Rectal smooth muscle tissue (tissue), 1 donor: ENCODE results near the gene ROPN1B.
"Not testable (repeated sequence)": the region's sequence is repeated elsewhere in the genome, so short reads cannot be mapped to it uniquely, and the experiment has no call there.

Experiments used
- H3K27ac ChIP-seq: one replicate; pipeline ENCODE4 v1.7.0; 2013; ENCODE audit warnings: low read depth, low read length, inconsistent platforms
- H3K27me3 ChIP-seq: one replicate; pipeline ENCODE4 v1.7.0; 2013; ENCODE audit warnings: low read length; ENCODE audit not compliant: control insufficient read depth, insufficient read depth
- H3K36me3 ChIP-seq: one replicate; pipeline ENCODE4 v1.7.0; 2013; ENCODE audit warnings: low read length; ENCODE audit not compliant: control insufficient read depth, insufficient read depth
- H3K4me1 ChIP-seq: one replicate; pipeline ENCODE4 v1.7.0; 2013; ENCODE audit warnings: low read length; ENCODE audit not compliant: control insufficient read depth, insufficient read depth
- H3K4me3 ChIP-seq: one replicate; pipeline ENCODE4 v1.7.0; 2013; ENCODE audit warnings: low read length
- H3K9ac ChIP-seq: one replicate; pipeline ENCODE4 v1.7.0; 2013; ENCODE audit warnings: low read length

The ROPN1B gene

DNA sequence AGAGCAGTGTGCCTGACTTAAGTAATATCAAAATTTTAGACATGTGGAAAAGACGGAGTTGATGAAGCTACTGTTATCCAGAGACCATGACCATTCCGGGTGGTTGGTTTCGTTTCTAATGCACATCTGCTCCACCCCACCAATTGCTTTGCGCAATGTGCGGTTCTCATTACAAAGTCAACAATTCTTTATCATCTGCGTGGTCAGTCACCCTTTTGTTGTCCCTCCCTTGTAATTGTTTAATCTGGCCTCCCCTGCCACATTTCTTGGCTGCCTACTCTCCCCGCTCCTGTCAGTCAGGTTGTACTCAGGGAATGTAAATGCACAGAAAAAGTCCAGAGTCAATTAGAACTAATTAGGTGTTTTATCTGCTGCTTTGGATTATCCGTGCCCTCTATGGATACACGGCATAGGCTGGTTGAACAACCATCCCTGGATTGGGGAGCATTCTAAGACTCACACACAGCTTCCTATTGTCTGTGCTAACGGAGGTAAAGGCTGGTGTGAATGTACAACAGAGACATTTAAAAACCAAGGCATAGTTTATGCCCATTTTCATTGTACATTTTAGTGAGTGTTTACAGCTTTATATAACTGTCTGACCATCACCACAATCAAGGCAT, 33.6 kb upstream of the ROPN1B start:
- H3K9ac ChIP-seq, H3K27me3 ChIP-seq, H3K4me1 ChIP-seq, H3K4me3 ChIP-seq, H3K27ac ChIP-seq, H3K36me3 ChIP-seq: not testable (repeated sequence)

DNA sequence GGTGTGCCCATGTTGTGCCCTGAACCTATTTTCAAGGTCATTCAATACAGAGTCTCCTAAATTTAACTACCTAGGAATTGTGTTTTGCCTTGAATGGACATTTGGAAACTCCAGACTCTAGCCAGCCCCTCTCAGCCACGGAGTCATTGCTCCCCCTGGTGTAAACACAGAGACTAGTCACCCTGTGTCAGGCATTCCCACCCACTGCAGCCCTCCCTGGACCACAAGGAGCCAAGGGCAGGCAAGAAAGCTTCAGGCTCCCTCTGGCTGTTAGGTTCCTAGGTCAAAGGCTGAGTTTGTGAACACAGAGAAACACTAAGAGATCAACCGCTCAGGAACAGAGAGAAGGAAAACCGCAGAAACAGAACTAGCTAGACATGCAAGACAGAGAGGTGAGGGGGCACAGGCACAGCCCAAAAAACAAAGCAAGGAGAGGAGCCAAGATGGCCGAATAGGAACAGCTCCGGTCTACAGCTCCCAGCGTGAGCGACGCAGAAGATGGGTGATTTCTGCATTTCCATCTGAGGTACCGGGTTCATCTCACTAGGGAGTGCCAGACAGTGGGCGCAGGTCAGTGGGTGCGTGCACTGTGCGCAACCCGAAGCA, 32.7 kb upstream of the ROPN1B start:
- not testable (repeated sequence) for H3K27me3 ChIP-seq, H3K27ac ChIP-seq, H3K36me3 ChIP-seq, H3K4me1 ChIP-seq, H3K9ac ChIP-seq, H3K4me3 ChIP-seq

DNA sequence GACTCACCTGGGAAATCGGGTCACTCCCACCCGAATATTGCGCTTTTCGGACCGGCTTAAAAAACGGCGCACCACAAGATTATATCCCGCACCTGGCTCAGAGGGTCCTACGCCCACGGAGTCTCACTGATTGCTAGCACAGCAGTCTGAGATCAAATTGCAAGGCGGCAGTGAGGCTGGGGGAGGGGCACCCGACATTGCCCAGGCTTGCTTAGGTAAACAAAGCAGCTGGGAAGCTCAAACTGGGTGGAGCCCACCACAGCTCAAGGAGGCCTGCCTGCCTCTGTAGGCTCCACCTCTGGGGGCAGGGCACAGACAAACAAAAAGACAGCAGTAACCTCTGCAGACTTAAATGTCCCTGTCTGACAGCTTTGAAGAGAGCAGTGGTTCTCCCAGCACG, 32.1 kb upstream of the ROPN1B start:
- not testable (repeated sequence) for H3K4me3 ChIP-seq, H3K9ac ChIP-seq, H3K27ac ChIP-seq, H3K36me3 ChIP-seq, H3K27me3 ChIP-seq, H3K4me1 ChIP-seq

DNA sequence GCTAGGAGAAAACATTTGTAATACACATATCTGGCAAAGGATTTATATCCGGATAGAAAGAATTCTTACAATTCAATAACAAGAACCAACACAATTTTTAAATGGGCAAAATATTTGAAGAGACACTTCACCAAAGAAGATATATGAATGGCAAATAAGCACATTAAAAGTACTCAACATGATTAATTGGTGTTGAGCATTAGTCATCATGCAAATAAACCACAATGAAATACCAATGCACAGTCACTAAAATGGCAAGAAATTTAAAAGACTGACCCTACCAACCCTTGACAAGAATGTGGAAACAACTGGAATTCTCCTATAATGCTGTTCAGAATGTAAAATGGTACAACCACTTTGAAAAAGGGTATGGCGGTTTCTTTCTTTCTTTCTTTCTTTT, 21.2 kb upstream of the ROPN1B start:
- not testable (repeated sequence) for H3K4me1 ChIP-seq, H3K4me3 ChIP-seq, H3K27ac ChIP-seq, H3K27me3 ChIP-seq, H3K9ac ChIP-seq, H3K36me3 ChIP-seq

DNA sequence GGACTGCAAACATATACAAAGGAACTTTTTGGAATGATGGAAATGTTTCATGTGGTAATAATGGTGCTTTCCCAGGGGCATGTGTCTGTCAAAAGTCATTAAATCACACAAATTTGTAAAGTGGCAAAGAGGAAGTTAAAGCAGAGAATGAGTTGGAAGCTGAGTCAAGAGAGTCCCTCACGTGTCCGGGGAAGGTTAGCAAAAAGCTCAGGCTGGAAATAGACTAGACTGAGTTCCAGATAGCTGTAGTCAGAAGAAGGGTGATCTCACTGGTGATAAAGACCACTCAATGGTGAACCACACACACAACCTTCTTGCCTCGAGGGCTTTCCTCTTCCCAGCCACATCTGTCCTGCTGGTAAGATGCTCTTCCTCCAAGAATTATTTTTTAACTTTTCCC, 20.1 kb upstream of the ROPN1B start:
- not testable (repeated sequence) for H3K4me1 ChIP-seq, H3K27ac ChIP-seq, H3K9ac ChIP-seq, H3K36me3 ChIP-seq, H3K4me3 ChIP-seq, H3K27me3 ChIP-seq

DNA sequence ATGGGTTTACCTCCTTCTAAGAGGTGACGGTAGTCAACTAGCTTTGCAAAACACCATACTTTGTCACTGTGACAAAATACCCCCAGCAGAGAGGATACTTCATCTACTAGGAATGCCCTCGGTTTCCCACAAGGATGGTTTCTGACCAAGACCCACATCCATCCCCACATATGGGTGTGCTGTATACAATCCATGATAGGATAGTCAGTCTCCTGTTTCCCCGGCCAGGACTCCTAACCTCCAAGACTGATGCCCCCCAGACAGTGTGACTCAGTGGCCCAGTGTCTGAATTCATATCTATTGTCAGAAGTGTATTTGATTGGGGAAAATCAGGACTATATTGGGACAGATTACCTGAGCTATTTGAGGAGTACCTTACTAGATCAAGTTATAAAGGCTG, 17.8 kb upstream of the ROPN1B start:
- not testable (repeated sequence) for H3K27ac ChIP-seq, H3K4me3 ChIP-seq, H3K36me3 ChIP-seq, H3K27me3 ChIP-seq, H3K9ac ChIP-seq, H3K4me1 ChIP-seq

DNA sequence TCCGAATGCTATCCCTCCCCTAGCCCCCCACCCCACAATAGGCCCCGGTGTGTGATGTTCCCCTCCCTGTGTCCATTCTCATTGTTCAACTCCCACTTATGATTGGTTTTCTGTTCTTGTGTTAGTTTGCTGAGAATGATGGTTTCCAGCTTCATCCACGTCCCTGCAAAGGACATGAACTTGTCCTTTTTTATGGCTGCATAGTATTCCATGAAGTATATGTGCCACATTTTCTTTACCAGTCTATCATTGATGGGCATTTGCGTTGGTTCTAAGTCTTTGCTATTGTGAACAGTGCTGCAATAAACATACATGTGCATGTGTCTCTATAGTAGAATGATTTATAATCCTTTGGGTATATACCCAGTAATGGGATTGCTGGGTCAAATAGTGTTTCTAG, 12.0 kb upstream of the ROPN1B start:
- not testable (repeated sequence) for H3K27ac ChIP-seq, H3K4me1 ChIP-seq, H3K27me3 ChIP-seq, H3K36me3 ChIP-seq, H3K9ac ChIP-seq, H3K4me3 ChIP-seq

DNA sequence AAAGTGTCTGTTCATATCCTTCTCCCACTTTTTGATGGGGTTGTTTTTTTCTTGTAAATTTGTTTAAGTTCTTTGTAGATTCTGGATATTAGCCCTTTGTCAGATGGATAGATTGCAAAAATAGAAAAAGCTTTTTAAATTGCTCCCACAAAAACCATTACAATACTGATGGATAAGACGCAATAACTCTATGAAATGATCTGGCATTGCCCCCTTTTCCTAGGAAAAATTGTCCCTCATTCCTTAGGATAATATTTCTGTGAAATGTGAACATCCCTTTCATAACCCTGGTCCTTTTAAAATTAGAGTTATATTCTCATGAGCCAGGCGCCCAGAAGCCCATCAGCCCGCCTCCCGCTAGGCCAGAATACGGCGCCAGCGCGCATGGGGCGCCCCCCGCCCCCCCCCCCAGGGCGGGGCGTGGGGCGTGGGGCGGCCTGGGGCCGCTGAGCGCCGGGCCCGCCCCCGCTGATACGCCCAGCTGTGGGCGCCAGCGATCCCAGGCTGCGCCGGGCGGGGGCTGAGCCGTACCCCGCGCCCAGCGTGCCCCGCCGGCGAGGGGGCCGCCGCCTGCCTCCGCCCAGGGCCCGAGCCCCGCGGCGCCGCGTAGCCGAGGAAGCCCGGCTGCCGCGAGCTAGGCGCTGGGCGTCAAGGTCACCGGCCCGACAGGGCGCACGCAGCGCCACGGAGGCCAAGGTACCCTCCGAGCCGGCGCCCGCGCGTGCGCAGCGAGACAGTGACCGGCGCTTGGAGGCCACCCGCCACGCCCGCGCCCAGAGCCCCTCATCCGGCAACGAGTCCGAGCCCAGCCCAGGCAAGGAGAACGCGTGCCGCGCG, 11.1 kb upstream of the ROPN1B start:
- Histone ChIP-seq H3K27me3 (no peaks in the 10 kb centered on the region), H3K4me1 (no peaks in the 10 kb centered on the region), H3K36me3 (no peaks in the 10 kb centered on the region), H3K4me3 (no peak overlapping the region), H3K9ac (no peak overlapping the region), H3K27ac (no peak overlapping the region)

DNA sequence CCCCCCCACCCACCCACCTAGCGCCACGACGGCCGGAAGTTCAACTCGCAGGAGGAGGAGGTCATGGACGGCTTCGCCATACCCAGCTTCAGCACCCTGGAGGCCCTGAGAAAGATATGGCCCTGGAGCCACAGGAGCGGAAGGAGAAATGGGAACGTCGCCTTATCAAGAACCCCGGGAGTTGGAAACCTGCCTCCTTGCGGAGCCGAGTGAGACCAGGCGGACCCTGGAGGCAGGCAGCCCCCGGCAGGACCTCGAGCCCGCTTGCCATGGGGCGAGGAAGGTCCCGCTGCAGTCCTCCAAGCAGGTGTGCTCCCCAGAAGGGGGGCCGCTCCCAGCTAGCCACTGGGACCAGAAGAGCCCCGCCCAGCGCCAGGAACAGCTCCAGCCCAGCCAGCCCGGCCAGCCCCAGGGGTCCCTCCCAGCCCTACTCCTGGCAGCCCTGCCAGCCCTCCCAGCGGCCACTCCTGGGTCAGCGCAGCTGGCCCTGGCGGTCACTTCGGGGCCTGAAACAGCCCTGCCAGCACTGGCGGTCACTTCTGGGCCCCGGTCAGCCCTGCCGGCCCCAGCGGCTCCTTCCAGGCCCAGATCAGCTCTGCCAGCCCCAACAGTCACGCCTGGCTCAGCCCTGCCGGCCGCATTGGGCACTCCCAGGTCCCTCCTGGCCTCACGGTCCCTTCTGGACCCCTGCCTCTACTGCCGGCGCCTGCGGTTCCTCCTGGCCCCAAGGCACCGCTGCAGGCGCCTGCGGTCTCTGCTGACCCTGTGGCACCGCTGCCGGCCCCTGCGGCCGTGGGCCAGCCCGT, 10.3 kb upstream of the ROPN1B start:
- no peak overlapping the region for H3K4me3 ChIP-seq
- H3K4me1 ChIP-seq, result no peaks in the 10 kb centered on the region
- H3K27me3 ChIP-seq, result no peaks in the 10 kb centered on the region
- no peak overlapping the region for H3K9ac ChIP-seq
- no peak overlapping the region for H3K27ac ChIP-seq
- no peaks in the 10 kb centered on the region for H3K36me3 ChIP-seq

DNA sequence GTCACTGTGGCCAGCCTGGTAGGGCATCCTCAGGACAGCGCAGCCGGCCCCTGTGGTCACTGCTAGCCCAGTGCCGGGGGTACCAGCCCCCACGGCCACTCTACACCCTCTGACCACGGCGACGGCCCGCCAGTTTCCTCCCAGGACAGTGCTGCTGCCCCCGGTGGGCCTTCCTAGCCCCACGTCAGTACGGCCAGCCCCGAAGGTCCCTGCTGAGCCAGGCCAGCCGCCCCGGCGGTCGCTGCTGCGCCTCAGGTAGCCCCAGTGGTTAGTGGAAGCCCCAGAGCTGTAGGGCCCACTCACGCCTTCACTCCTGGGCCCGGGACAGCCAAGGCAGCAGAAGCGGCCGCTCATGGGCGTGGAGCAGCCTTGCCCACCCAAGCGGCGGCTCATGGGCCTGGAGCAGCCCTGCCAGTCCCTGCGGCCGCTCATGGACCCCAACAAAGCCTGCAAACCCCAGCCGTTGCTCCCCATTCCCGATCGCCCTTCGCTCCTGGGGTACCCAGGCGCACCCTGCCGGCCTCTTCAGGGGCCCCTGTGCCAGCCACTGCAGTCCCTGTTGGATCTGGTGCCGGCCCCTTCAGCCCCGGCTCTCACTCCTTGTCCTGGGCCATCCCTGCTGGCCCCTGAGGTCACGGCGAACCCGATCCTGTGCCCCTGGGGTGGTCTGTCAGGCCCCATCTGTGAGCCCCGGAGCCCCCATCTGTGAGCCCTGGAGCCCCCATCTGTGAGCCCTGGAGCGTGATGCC, 9.5 kb upstream of the ROPN1B start:
- Histone ChIP-seq H3K9ac (no peak overlapping the region), H3K4me1 (no peaks in the 10 kb centered on the region), H3K36me3 (no peaks in the 10 kb centered on the region), H3K27me3 (no peaks in the 10 kb centered on the region), H3K27ac (no peak overlapping the region), H3K4me3 (no peak overlapping the region)

DNA sequence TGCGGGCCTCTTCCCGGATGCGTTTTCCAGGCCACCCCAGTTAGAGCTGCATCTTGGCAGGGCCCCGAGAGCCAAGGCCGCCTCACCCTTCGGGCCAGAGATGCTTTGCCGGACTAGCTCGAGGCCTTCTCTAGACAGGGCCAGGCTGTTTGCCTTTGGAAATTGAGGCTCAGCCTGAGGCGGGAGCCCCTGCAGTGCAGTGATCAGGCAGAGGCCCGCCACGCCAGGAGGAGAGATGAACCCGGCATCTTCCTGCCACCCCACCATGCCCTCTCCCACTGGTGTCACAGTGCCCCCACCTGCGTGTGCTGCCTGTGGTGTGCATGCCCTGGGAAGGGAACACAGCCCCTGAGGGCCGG, 8.9 kb upstream of the ROPN1B start:
- H3K36me3 ChIP-seq, result no peaks in the 10 kb centered on the region
- no peaks in the 10 kb centered on the region for H3K27me3 ChIP-seq
- no peak overlapping the region for H3K27ac ChIP-seq
- no peak overlapping the region for H3K4me3 ChIP-seq
- H3K9ac ChIP-seq, result no peak overlapping the region
- no peaks in the 10 kb centered on the region for H3K4me1 ChIP-seq
